GM23338 (cell line): ENCODE measurements around the gene MAP3K7CL.

Source experiments
- CTCF ChIP-seq, 2 experiments: fragments of 200-600 bp in 1 of 2; sonication (generic) in 1 of 2; conservative IDR thresholded peaks; 2 replicates each; pipeline versions ENCODE4 v1.5.1 to v1.6.1; 2016 to 2017; ENCODE audit warnings: antibody characterized with exemption in 2 of 2, low read depth in 2 of 2, mild to moderate bottlenecking in 2 of 2, moderate library complexity in 1 of 2
- EZH2 ChIP-seq: fragments of 200-600 bp; sonication (generic); IDR thresholded peaks from one replicate; pipeline ENCODE4 v1.8.0; 2017; ENCODE audit warnings: antibody characterized with exemption, mild to moderate bottlenecking, low read depth; ENCODE audit not compliant: unreplicated experiment
- EZH2phosphoT487 ChIP-seq: fragments of 200-600 bp; sonication (generic); IDR thresholded peaks from one replicate; pipeline ENCODE4 v1.8.1; 2018; ENCODE audit warnings: antibody characterized with exemption; ENCODE audit not compliant: unreplicated experiment
- REST ChIP-seq: IDR thresholded peaks from one replicate; pipeline ENCODE4 v1.6.1; 2018; ENCODE audit warnings: antibody characterized with exemption; ENCODE audit not compliant: unreplicated experiment
- ZNF462 ChIP-seq: fragments of 250-450 bp; sonication (Bioruptor Pico); IDR thresholded peaks from 2 replicates; pipeline ENCODE4 v1.5.0; 2020; ENCODE audit warnings: mild to moderate bottlenecking, moderate library complexity

GRCh38 chr21:29219165-29219770 lies 88.8 kb downstream of the MAP3K7CL start:
- TF ChIP-seq CTCF (conservative IDR thresholded peaks at IDR 0.05; ENCODE audit: low read depth in 2 of 2) (no peak), REST (no peak), ZNF462 (CRISPR knock-in tag) (no peak), EZH2 (no peak), EZH2phosphoT487 (no peak)
